ENCODE results near the gene PHF20.
"Not testable (repeated sequence)": the region's sequence is repeated elsewhere in the genome, so short reads cannot be mapped to it uniquely, and the experiment has no call there.

PHF20 gene

GRCh38 chr20:35839904-35840303 is 68.1 kb downstream of the PHF20 start:
- no peak for DNase-seq (ENCODE audit: low read depth)

GRCh38 chr20:35840421-35840820 is 68.6 kb downstream of the PHF20 start:
- DNase-seq (ENCODE audit: low read depth), result no peak

GRCh38 chr20:35842361-35842760 is 70.5 kb downstream of the PHF20 start:
- DNase-seq (ENCODE audit: low read depth), result no peak

- not testable (repeated sequence) for DNase-seq (ENCODE audit: low read depth)
Observed at GRCh38 chr20:35843894-35844293, 72.1 kb downstream of the PHF20 start.

- DNase-seq (ENCODE audit: low read depth), result no peak
Observed at GRCh38 chr20:35845561-35845960, 73.7 kb downstream of the PHF20 start.

GRCh38 chr20:35849706-35850105 is 77.9 kb downstream of the PHF20 start:
- no peak for DNase-seq (ENCODE audit: low read depth)

- not testable (repeated sequence) for DNase-seq (ENCODE audit: low read depth)
Observed at GRCh38 chr20:35851659-35852058, 79.8 kb downstream of the PHF20 start.

- DNase-seq (ENCODE audit: low read depth), result no peak
Observed at GRCh38 chr20:35854713-35855348, 83.0 kb downstream of the PHF20 start.

- not testable (repeated sequence) for DNase-seq (ENCODE audit: low read depth)
Observed at GRCh38 chr20:35855641-35856040, 83.8 kb downstream of the PHF20 start.

- no peak for DNase-seq (ENCODE audit: low read depth)
Observed at GRCh38 chr20:35856866-35857265, 85.1 kb downstream of the PHF20 start.

GRCh38 chr20:35866418-35867202 is 94.8 kb downstream of the PHF20 start:
- no peak for DNase-seq (ENCODE audit: low read depth)

GRCh38 chr20:35870541-35871258 is 98.9 kb downstream of the PHF20 start:
- no peak for DNase-seq (ENCODE audit: low read depth)

GRCh38 chr20:35871259-35871771 is 99.5 kb downstream of the PHF20 start:
- no peak for DNase-seq (ENCODE audit: low read depth)

- no peak for DNase-seq (ENCODE audit: low read depth)
Observed at GRCh38 chr20:35876033-35876320, 104.2 kb downstream of the PHF20 start.

GRCh38 chr20:35877611-35878010 is 105.8 kb downstream of the PHF20 start:
- no peak for DNase-seq (ENCODE audit: low read depth)

- DNase-seq (ENCODE audit: low read depth), result no peak
Observed at GRCh38 chr20:35878113-35878625, 106.4 kb downstream of the PHF20 start.

- DNase-seq (ENCODE audit: low read depth), result no peak
Observed at GRCh38 chr20:35881676-35882075, 109.9 kb downstream of the PHF20 start.

GRCh38 chr20:35882427-35883161 is 110.8 kb downstream of the PHF20 start:
- DNase-seq (ENCODE audit: low read depth), result not testable (repeated sequence)

GRCh38 chr20:35883336-35883777 is 111.5 kb downstream of the PHF20 start:
- DNase-seq (ENCODE audit: low read depth), result no peak

- peak; percentile 37 for DNase-seq (ENCODE audit: low read depth)
Observed at GRCh38 chr20:35883778-35884540, 112.1 kb downstream of the PHF20 start.

GRCh38 chr20:35884541-35884865 is 112.7 kb downstream of the PHF20 start:
- no peak for DNase-seq (ENCODE audit: low read depth)
